H9 (cell line): ENCODE data around the gene SEMA3F. TPM values are rescaled to one million over a fixed set of nuclear protein-coding genes. Genes with fewer than 3 reads are reported as not detected.

Source experiments
- DNase-seq: peaks from one replicate; pipeline ENCODE4 v3.0.0-alpha.2; 2017
- H2AFZ ChIP-seq: one replicate; pipeline ENCODE4 v1.6.1; 2013; ENCODE audit warnings: mild to moderate bottlenecking, low read length, control low read depth, moderate library complexity
- H2AK5ac ChIP-seq: 2 replicates; pipeline ENCODE4 v1.6.1; 2013; ENCODE audit warnings: low read length, control low read depth, mixed read lengths; ENCODE audit not compliant: insufficient read length
- H2BK120ac ChIP-seq: one replicate; pipeline ENCODE4 v1.6.1; 2013; ENCODE audit warnings: low read depth, mild to moderate bottlenecking, low read length, control low read depth, inconsistent platforms; ENCODE audit not compliant: poor library complexity, severe bottlenecking
- H2BK12ac ChIP-seq: 2 replicates; pipeline ENCODE4 v1.6.1; 2013; ENCODE audit warnings: low read length, control low read depth, mixed read lengths, low read depth; ENCODE audit not compliant: insufficient read length
- H2BK15ac ChIP-seq: 2 replicates; pipeline ENCODE4 v1.6.1; 2013; ENCODE audit warnings: low read depth, low read length, control low read depth
- H2BK20ac ChIP-seq: one replicate; pipeline ENCODE4 v1.6.1; 2013; ENCODE audit warnings: low read depth, mild to moderate bottlenecking, low read length, control low read depth, inconsistent platforms; ENCODE audit not compliant: poor library complexity, severe bottlenecking
- H2BK5ac ChIP-seq: 2 replicates; pipeline ENCODE4 v1.6.1; 2013; ENCODE audit warnings: low read length, control low read depth, mixed read lengths; ENCODE audit not compliant: insufficient read length
- H3K14ac ChIP-seq: 2 replicates; pipeline ENCODE4 v1.6.1; 2013; ENCODE audit warnings: low read length, control low read depth; ENCODE audit not compliant: insufficient read depth
- H3K18ac ChIP-seq: 2 replicates; pipeline ENCODE4 v1.6.1; 2013; ENCODE audit warnings: low read depth, mild to moderate bottlenecking, mixed read lengths, low read length, control low read depth; ENCODE audit not compliant: insufficient read length
- H3K23ac ChIP-seq: 2 replicates; pipeline ENCODE4 v1.6.1; 2013; ENCODE audit warnings: low read length, control low read depth, mixed read lengths, low read depth; ENCODE audit not compliant: insufficient read length
- H3K23me2 ChIP-seq: 2 replicates; pipeline ENCODE4 v1.6.1; 2013; ENCODE audit warnings: low read depth, mild to moderate bottlenecking, mixed read lengths, low read length, control low read depth; ENCODE audit not compliant: insufficient read length, poor library complexity, severe bottlenecking
- H3K27ac ChIP-seq: 2 replicates; pipeline ENCODE4 v1.5.1; 2013; ENCODE audit warnings: low read length, control low read depth, mixed read lengths, low read depth; ENCODE audit not compliant: insufficient read length
- H3K27me3 ChIP-seq: 2 replicates; pipeline ENCODE4 v1.6.1; 2013; ENCODE audit warnings: low read length, control low read depth, inconsistent platforms; ENCODE audit not compliant: insufficient read depth
- H3K4ac ChIP-seq: 2 replicates; pipeline ENCODE4 v1.6.1; 2013; ENCODE audit warnings: low read depth, mild to moderate bottlenecking, control low read depth, inconsistent platforms, low read length, moderate library complexity
- H3K4me1 ChIP-seq: 2 replicates; pipeline ENCODE4 v1.6.1; 2013; ENCODE audit warnings: low read length, control low read depth, inconsistent platforms; ENCODE audit not compliant: insufficient read depth
- H3K4me2 ChIP-seq: 2 replicates; pipeline ENCODE4 v1.6.1; 2013; ENCODE audit warnings: low read length, control low read depth, mixed read lengths; ENCODE audit not compliant: insufficient read length, insufficient read depth
- H3K56ac ChIP-seq: 2 replicates; pipeline ENCODE4 v1.6.1; 2013; ENCODE audit warnings: low read depth, mild to moderate bottlenecking, mixed read lengths, low read length, control low read depth; ENCODE audit not compliant: insufficient read length
- H3K79me1 ChIP-seq: 2 replicates; pipeline ENCODE4 v1.6.1; 2013; ENCODE audit warnings: low read depth, mild to moderate bottlenecking, moderate library complexity, low read length, control low read depth, inconsistent platforms; ENCODE audit not compliant: insufficient read depth, poor library complexity, severe bottlenecking
- H3K79me2 ChIP-seq: 2 replicates; pipeline ENCODE4 v1.6.1; 2013; ENCODE audit warnings: low read length, control low read depth, inconsistent platforms; ENCODE audit not compliant: insufficient read depth
- H3K9ac ChIP-seq: 2 replicates; pipeline ENCODE4 v1.6.1; 2013; ENCODE audit warnings: low read length, control low read depth, mixed read lengths; ENCODE audit not compliant: insufficient read length; ENCODE audit errors: extremely low read depth
- H3K9me3 ChIP-seq: one replicate; pipeline ENCODE4 v1.6.1; 2013; ENCODE audit warnings: low read depth, low read length, inconsistent platforms; ENCODE audit not compliant: control insufficient read depth
- H3T11ph ChIP-seq: one replicate; pipeline ENCODE4 v1.6.1; 2013; ENCODE audit warnings: mild to moderate bottlenecking, low read length, control low read depth, inconsistent platforms
- H4K20me1 ChIP-seq: one replicate; pipeline ENCODE4 v1.6.1; 2013; ENCODE audit not compliant: control insufficient read depth, insufficient read length, insufficient read depth
- H4K5ac ChIP-seq: 2 replicates; pipeline ENCODE4 v1.6.1; 2013; ENCODE audit warnings: low read depth, mild to moderate bottlenecking, mixed read lengths, low read length, control low read depth; ENCODE audit not compliant: insufficient read length
- H4K8ac ChIP-seq: replicated peaks from 2 replicates; pipeline ENCODE4 v1.6.1; 2013; ENCODE audit warnings: low read length, control low read depth, mixed read lengths, low read depth; ENCODE audit not compliant: insufficient read length
- H4K91ac ChIP-seq: 2 replicates; pipeline ENCODE4 v1.6.1; 2013; ENCODE audit warnings: low read depth, mild to moderate bottlenecking, moderate library complexity, mixed read lengths, low read length, control low read depth; ENCODE audit not compliant: insufficient read length
- H3K27ac Mint-ChIP-seq, 3 experiments: 2 replicates in 2 of 3; 3 replicates in 1 of 3; pipeline ENCODE4 v1.8.0; 2020 to 2021; ENCODE audit warnings: mixed read lengths in 3 of 3, mild to moderate bottlenecking in 1 of 3, moderate library complexity in 1 of 3
- H3K27me3 Mint-ChIP-seq: 2 replicates; pipeline ENCODE4 v1.8.0; 2021; ENCODE audit warnings: low read depth, mild to moderate bottlenecking, moderate library complexity, mixed read lengths
- H3K36me3 Mint-ChIP-seq, 3 experiments: 2 replicates in 2 of 3; 3 replicates in 1 of 3; pipeline ENCODE4 v1.8.0; 2020 to 2021; ENCODE audit warnings: low read depth in 3 of 3, mixed read lengths in 3 of 3; ENCODE audit not compliant: insufficient read depth in 1 of 3
- H3K4me1 Mint-ChIP-seq, 2 experiments: 2 replicates each; pipeline ENCODE4 v1.8.0; 2020; ENCODE audit warnings: mixed read lengths in 2 of 2
- H3K4me3 Mint-ChIP-seq, 2 experiments: 2 replicates in 1 of 2; 3 replicates in 1 of 2; pipeline ENCODE4 v1.8.0; 2020 to 2021; ENCODE audit warnings: mild to moderate bottlenecking in 2 of 2, mixed read lengths in 2 of 2, moderate library complexity in 1 of 2
- H3K9me3 Mint-ChIP-seq, 2 experiments: 2 replicates in 1 of 2; 3 replicates in 1 of 2; pipeline ENCODE4 v1.8.0; 2020; ENCODE audit warnings: mild to moderate bottlenecking in 2 of 2, mixed read lengths in 2 of 2, moderate library complexity in 1 of 2
- WGBS: extraction: QIAGEN DNeasy Blood & Tissue Kit; methylation state at CpG from one replicate; pipeline ENCODE4 v1.1.7; 2013; ENCODE audit warnings: missing lambda C conversion rate, low lambda C conversion rate, mixed read lengths; ENCODE audit not compliant: insufficient read length; ENCODE audit errors: extremely low coverage; 5-methylcytosine and 5-hydroxymethylcytosine counted together
- total RNA-seq: library from RNA; stranded (reverse); gene quantifications from 2 replicates; pipeline ENCODE4 v1.2.1, GENCODE V29; 2021
- TF ChIP-seq, protein P1 (sequence below): fragments of 200-600 bp; sonication (generic); conservative IDR thresholded peaks from 3 replicates; pipeline ENCODE4 v1.8.0; 2021; ENCODE audit warnings: antibody characterized with exemption, mild to moderate bottlenecking

The SEMA3F gene
- total RNA-seq, 1 experiment from 2014 or later, result 14.3 TPM

DNA sequence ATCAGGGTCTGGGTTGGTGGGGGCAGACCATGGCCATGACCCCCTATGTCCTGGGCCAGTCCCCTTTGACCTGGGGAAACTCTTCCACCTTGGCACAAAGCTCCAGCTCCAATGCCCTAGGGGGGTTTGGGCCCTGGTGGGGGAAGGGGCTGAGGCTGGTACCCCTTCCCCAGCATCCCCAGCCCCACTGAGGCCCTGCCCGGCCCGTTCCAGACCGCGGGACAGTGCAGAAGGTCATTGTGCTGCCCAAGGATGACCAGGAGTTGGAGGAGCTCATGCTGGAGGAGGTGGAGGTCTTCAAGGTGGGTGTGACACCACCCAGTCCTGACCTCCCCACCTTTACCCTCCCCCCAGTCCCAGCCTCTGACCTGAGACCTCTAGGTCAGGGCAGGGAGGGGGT lies 30.1 kb downstream of the SEMA3F start:
- H3K9ac ChIP-seq, result no peak overlapping the region
- H3K56ac ChIP-seq, result no peak overlapping the region
- no peak overlapping the region for H2BK120ac ChIP-seq
- no peak for DNase-seq
- H3K23me2 ChIP-seq, result no peaks in the 10 kb centered on the region
- Mint-ChIP-seq H3K36me3 (peaks cover 25 to 33% (median 32%) of the 10 kb centered on the region in 3 experiments), H3K4me1 (peaks cover 3 to 5% of the 10 kb centered on the region in 2 experiments; a peak in 3 of 4 replicates), H3K4me3 (no peak overlapping the region), H3K27me3 (no peaks in the 10 kb centered on the region), H3K27ac (no peak overlapping the region), H3K9me3 (no peaks in the 10 kb centered on the region)
- H3K27ac ChIP-seq, result no peak overlapping the region
- no peak overlapping the region for H4K5ac ChIP-seq
- H4K8ac ChIP-seq, result no peak overlapping the region
- no CpG with 5 or more reads among the region's 4 CpGs for WGBS
- no peak overlapping the region for H2BK20ac ChIP-seq
- H3K4ac ChIP-seq, result no peak overlapping the region
- no peak overlapping the region for H2AK5ac ChIP-seq
- H3K23ac ChIP-seq, result no peak overlapping the region
- no peak overlapping the region for H2BK5ac ChIP-seq
- no peak overlapping the region for H3K4me2 ChIP-seq
- H3K27me3 ChIP-seq, result no peaks in the 10 kb centered on the region
- no peak overlapping the region for H2BK15ac ChIP-seq
- H2AFZ ChIP-seq, result no peak overlapping the region
- no peak overlapping the region for H4K91ac ChIP-seq
- no peaks in the 10 kb centered on the region for H4K20me1 ChIP-seq
- H3K18ac ChIP-seq, result no peak overlapping the region
- TF ChIP-seq, protein P1, sequence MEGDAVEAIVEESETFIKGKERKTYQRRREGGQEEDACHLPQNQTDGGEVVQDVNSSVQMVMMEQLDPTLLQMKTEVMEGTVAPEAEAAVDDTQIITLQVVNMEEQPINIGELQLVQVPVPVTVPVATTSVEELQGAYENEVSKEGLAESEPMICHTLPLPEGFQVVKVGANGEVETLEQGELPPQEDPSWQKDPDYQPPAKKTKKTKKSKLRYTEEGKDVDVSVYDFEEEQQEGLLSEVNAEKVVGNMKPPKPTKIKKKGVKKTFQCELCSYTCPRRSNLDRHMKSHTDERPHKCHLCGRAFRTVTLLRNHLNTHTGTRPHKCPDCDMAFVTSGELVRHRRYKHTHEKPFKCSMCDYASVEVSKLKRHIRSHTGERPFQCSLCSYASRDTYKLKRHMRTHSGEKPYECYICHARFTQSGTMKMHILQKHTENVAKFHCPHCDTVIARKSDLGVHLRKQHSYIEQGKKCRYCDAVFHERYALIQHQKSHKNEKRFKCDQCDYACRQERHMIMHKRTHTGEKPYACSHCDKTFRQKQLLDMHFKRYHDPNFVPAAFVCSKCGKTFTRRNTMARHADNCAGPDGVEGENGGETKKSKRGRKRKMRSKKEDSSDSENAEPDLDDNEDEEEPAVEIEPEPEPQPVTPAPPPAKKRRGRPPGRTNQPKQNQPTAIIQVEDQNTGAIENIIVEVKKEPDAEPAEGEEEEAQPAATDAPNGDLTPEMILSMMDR, result no peak
- H3K14ac ChIP-seq, result no peak overlapping the region
- H3K4me1 ChIP-seq, result no peaks in the 10 kb centered on the region
- no peaks in the 10 kb centered on the region for H3K9me3 ChIP-seq
- no peak overlapping the region for H2BK12ac ChIP-seq
- H3T11ph ChIP-seq, result no peak overlapping the region
- H3K79me1 ChIP-seq, result no peaks in the 10 kb centered on the region
- no peaks in the 10 kb centered on the region for H3K79me2 ChIP-seq
